ENCODE measurements around the gene MAD1L1.

DNA sequence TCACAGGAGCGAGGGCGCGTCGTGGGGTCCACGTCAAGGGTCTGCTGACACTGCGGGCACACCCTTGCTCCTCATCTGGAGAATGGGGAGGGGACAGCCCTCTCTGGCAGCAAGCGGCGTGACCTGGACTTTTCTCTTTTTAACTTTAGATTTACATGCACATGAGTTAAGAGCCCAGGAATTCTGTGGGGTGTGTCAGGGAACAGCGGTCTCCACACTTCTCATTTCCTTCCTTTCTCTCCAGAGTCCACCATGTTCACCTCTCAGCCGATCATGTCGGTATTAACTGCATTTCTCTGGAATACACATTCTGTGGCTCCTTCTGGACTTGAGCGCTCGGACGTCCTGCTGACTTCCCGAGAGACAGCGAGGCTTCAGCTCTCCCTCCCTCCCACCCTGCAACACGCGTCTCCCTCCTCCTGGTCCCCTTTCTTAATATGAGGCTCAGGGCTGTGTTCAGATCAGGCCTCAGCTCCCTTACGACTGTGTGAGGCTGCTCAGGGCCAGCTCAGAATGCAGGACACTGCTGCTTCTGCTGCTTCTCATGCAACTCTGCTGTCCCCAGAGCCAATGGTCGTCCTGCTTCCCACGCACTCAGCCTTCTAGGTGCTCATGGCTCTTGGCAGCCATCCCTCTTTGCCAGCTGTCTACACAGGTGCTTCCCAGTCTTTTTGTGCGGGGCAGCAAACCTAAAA is 301.3 kb downstream of the MAD1L1 start:
- TF ChIP-seq GATA2 (IDR thresholded peaks at IDR 0.05; ENCODE audit: low read depth, low read length) (no peak), GATA3 (IDR thresholded peaks at IDR 0.05; ENCODE audit: low read depth, low read length) (no peak)
